ENCODE results near the gene HAL.

The HAL gene

GRCh38 chr12:95988506-95989275 is 7.5 kb downstream of the HAL start:
- Histone ChIP-seq H3K4me1 (ENCODE audit: control insufficient read depth in 2 of 2, insufficient read depth in 1 of 2, low read depth in 1 of 2, low read length in 2 of 2) (peaks cover 3% of the 10 kb centered on the region in 2 donors), H3K4me3 (ENCODE audit: low read length in 2 of 2) (no peak overlapping the region), H3K27me3 (ENCODE audit: control insufficient read depth in 3 of 3, insufficient read depth in 3 of 3, low read depth in 1 of 3, low read length in 3 of 3) (no peaks in the 10 kb centered on the region), H3K27ac (replicated peaks; ENCODE audit: low read length) (no peak overlapping the region), H2BK5ac (ENCODE audit: low read length) (no peak overlapping the region), H2BK120ac (ENCODE audit: low read depth, low read length) (no peak overlapping the region), H2AK5ac (ENCODE audit: low read depth, low read length) (no peak overlapping the region), H3K18ac (ENCODE audit: low read length) (no peak overlapping the region), H2BK15ac (ENCODE audit: low read length) (no peak overlapping the region), H3K4ac (ENCODE audit: low read length) (no peak overlapping the region), H4K8ac (ENCODE audit: low read depth, low read length) (no peak overlapping the region), H2AFZ (ENCODE audit: low read length) (no peak overlapping the region), H3K79me1 (ENCODE audit: low read depth, low read length) (no peaks in the 10 kb centered on the region), H3K9ac (ENCODE audit: low read depth, low read length, poor library complexity) (no peak overlapping the region), H3K14ac (ENCODE audit: low read length) (no peak overlapping the region), H3K9me3 (replicated peaks in 1 of 2; ENCODE audit: control insufficient read depth in 2 of 2, insufficient read depth in 1 of 2, low read depth in 1 of 2, low read length in 2 of 2) (no peaks in the 10 kb centered on the region), H3K36me3 (replicated peaks in 1 of 2; ENCODE audit: control insufficient read depth in 2 of 2, insufficient read depth in 2 of 2, low read length in 2 of 2) (no peaks in the 10 kb centered on the region), H3K23ac (ENCODE audit: low read depth, low read length, poor library complexity) (no peak overlapping the region), H3K4me2 (ENCODE audit: insufficient read depth, low read length, poor library complexity, severe bottlenecking) (no peak overlapping the region), H2BK12ac (ENCODE audit: low read length) (no peak overlapping the region), H4K91ac (ENCODE audit: low read depth, low read length, poor library complexity) (no peak overlapping the region)
- no peak for DNase-seq (ENCODE audit: low spot score)
- WGBS, 2 donors (ENCODE audit: extremely low coverage in 2 of 2, insufficient read length in 2 of 2, insufficient replicate concordance in 1 of 2) = no CpG with 5 or more reads among the region's 11 CpGs

GRCh38 chr12:95986635-95987570 is 9.2 kb downstream of the HAL start:
- DNase-seq (ENCODE audit: low spot score) = no peak
- no peak overlapping the region for H3K9ac ChIP-seq (ENCODE audit: low read depth, low read length, poor library complexity)
- H2BK5ac ChIP-seq (ENCODE audit: low read length) = no peak overlapping the region
- H2BK120ac ChIP-seq (ENCODE audit: low read depth, low read length) = no peak overlapping the region
- H2AK5ac ChIP-seq (ENCODE audit: low read depth, low read length) = no peak overlapping the region
- H4K91ac ChIP-seq (ENCODE audit: low read depth, low read length, poor library complexity) = no peak overlapping the region
- H2BK12ac ChIP-seq (ENCODE audit: low read length) = no peak overlapping the region
- WGBS, 2 donors (ENCODE audit: extremely low coverage in 2 of 2, insufficient read length in 2 of 2, insufficient replicate concordance in 1 of 2) = no CpG with 5 or more reads among the region's 14 CpGs
- no peak overlapping the region for H3K4me2 ChIP-seq (ENCODE audit: insufficient read depth, low read length, poor library complexity, severe bottlenecking)
- peak overlapping the region; percentile 46 for H2AFZ ChIP-seq (ENCODE audit: low read length)
- H3K36me3 ChIP-seq (replicated peaks in 1 of 2; ENCODE audit: control insufficient read depth in 2 of 2, insufficient read depth in 2 of 2, low read length in 2 of 2) = no peaks in the 10 kb centered on the region
- no peaks in the 10 kb centered on the region for H3K79me1 ChIP-seq (ENCODE audit: low read depth, low read length)
- H3K4me1 ChIP-seq (ENCODE audit: control insufficient read depth in 2 of 2, insufficient read depth in 1 of 2, low read depth in 1 of 2, low read length in 2 of 2) = peaks cover 3% of the 10 kb centered on the region in 2 donors
- no peaks in the 10 kb centered on the region for H3K9me3 ChIP-seq (replicated peaks in 1 of 2; ENCODE audit: control insufficient read depth in 2 of 2, insufficient read depth in 1 of 2, low read depth in 1 of 2, low read length in 2 of 2)
- no peak overlapping the region for H3K4me3 ChIP-seq (ENCODE audit: low read length in 2 of 2)
- H3K18ac ChIP-seq (ENCODE audit: low read length) = no peak overlapping the region
- H3K14ac ChIP-seq (ENCODE audit: low read length) = no peak overlapping the region
- no peak overlapping the region for H4K8ac ChIP-seq (ENCODE audit: low read depth, low read length)
- no peak overlapping the region for H3K27ac ChIP-seq (replicated peaks; ENCODE audit: low read length)
- no peak overlapping the region for H3K23ac ChIP-seq (ENCODE audit: low read depth, low read length, poor library complexity)
- H2BK15ac ChIP-seq (ENCODE audit: low read length) = no peak overlapping the region
- no peak overlapping the region for H3K4ac ChIP-seq (ENCODE audit: low read length)
- H3K27me3 ChIP-seq (ENCODE audit: control insufficient read depth in 3 of 3, insufficient read depth in 3 of 3, low read depth in 1 of 3, low read length in 3 of 3) = peaks cover 0 to under 1% (median 0%) of the 10 kb centered on the region in 3 experiments

- WGBS, 2 donors (ENCODE audit: extremely low coverage in 2 of 2, insufficient read length in 2 of 2, insufficient replicate concordance in 1 of 2) = no CpG with 5 or more reads among the region's 1 CpG
- Histone ChIP-seq H3K9ac (ENCODE audit: low read depth, low read length, poor library complexity) (no peak overlapping the region), H3K4me1 (ENCODE audit: control insufficient read depth in 2 of 2, insufficient read depth in 1 of 2, low read depth in 1 of 2, low read length in 2 of 2) (peaks cover 3% of the 10 kb centered on the region in 2 donors)
Observed at GRCh38 chr12:95984682-95985081, 11.5 kb downstream of the HAL start.

GRCh38 chr12:95982602-95983001 is 13.5 kb downstream of the HAL start:
- Histone ChIP-seq H4K8ac (ENCODE audit: low read depth, low read length) (no peak overlapping the region), H3K18ac (ENCODE audit: low read length) (no peak overlapping the region), H2BK120ac (ENCODE audit: low read depth, low read length) (no peak overlapping the region), H3K4me1 (ENCODE audit: control insufficient read depth in 2 of 2, insufficient read depth in 1 of 2, low read depth in 1 of 2, low read length in 2 of 2) (peaks cover 3% of the 10 kb centered on the region in 2 donors), H4K91ac (ENCODE audit: low read depth, low read length, poor library complexity) (no peak overlapping the region), H2BK15ac (ENCODE audit: low read length) (no peak overlapping the region), H2BK5ac (ENCODE audit: low read length) (no peak overlapping the region), H2AFZ (ENCODE audit: low read length) (no peak overlapping the region), H3K9me3 (replicated peaks in 1 of 2; ENCODE audit: control insufficient read depth in 2 of 2, insufficient read depth in 1 of 2, low read depth in 1 of 2, low read length in 2 of 2) (no peaks in the 10 kb centered on the region), H3K23ac (ENCODE audit: low read depth, low read length, poor library complexity) (no peak overlapping the region), H3K4me2 (ENCODE audit: insufficient read depth, low read length, poor library complexity, severe bottlenecking) (no peak overlapping the region), H3K9ac (ENCODE audit: low read depth, low read length, poor library complexity) (no peak overlapping the region), H3K27me3 (ENCODE audit: control insufficient read depth in 3 of 3, insufficient read depth in 3 of 3, low read depth in 1 of 3, low read length in 3 of 3) (peaks cover 0 to 3% (median 0%) of the 10 kb centered on the region in 3 experiments), H2AK5ac (ENCODE audit: low read depth, low read length) (no peak overlapping the region), H3K14ac (ENCODE audit: low read length) (no peak overlapping the region), H3K79me1 (ENCODE audit: low read depth, low read length) (no peaks in the 10 kb centered on the region), H2BK12ac (ENCODE audit: low read length) (no peak overlapping the region), H3K27ac (replicated peaks; ENCODE audit: low read length) (no peak overlapping the region), H3K4ac (ENCODE audit: low read length) (no peak overlapping the region), H3K36me3 (replicated peaks in 1 of 2; ENCODE audit: control insufficient read depth in 2 of 2, insufficient read depth in 2 of 2, low read length in 2 of 2) (no peaks in the 10 kb centered on the region), H3K4me3 (ENCODE audit: low read length in 2 of 2) (no peak overlapping the region)
- WGBS, 2 donors (ENCODE audit: extremely low coverage in 2 of 2, insufficient read length in 2 of 2, insufficient replicate concordance in 1 of 2) = no CpG with 5 or more reads among the region's 1 CpG
- no peak for DNase-seq (ENCODE audit: low spot score)

More at GRCh38 chr12:95984682-95985081, 11.5 kb downstream of the HAL start:
- H2AFZ ChIP-seq (ENCODE audit: low read length) = no peak overlapping the region
- H2BK120ac ChIP-seq (ENCODE audit: low read depth, low read length) = no peak overlapping the region
- no peak overlapping the region for H3K23ac ChIP-seq (ENCODE audit: low read depth, low read length, poor library complexity)
- H3K4ac ChIP-seq (ENCODE audit: low read length) = no peak overlapping the region
- H4K91ac ChIP-seq (ENCODE audit: low read depth, low read length, poor library complexity) = no peak overlapping the region
- no peaks in the 10 kb centered on the region for H3K36me3 ChIP-seq (replicated peaks in 1 of 2; ENCODE audit: control insufficient read depth in 2 of 2, insufficient read depth in 2 of 2, low read length in 2 of 2)
- H2BK5ac ChIP-seq (ENCODE audit: low read length) = no peak overlapping the region
- H3K79me1 ChIP-seq (ENCODE audit: low read depth, low read length) = no peaks in the 10 kb centered on the region
- H2AK5ac ChIP-seq (ENCODE audit: low read depth, low read length) = no peak overlapping the region
- H2BK12ac ChIP-seq (ENCODE audit: low read length) = no peak overlapping the region
- no peak overlapping the region for H3K18ac ChIP-seq (ENCODE audit: low read length)
- no peak overlapping the region for H3K27ac ChIP-seq (replicated peaks; ENCODE audit: low read length)
- no peak overlapping the region for H3K4me2 ChIP-seq (ENCODE audit: insufficient read depth, low read length, poor library complexity, severe bottlenecking)
- no peak for DNase-seq (ENCODE audit: low spot score)
- H3K4me3 ChIP-seq (ENCODE audit: low read length in 2 of 2) = no peak overlapping the region
- no peaks in the 10 kb centered on the region for H3K9me3 ChIP-seq (replicated peaks in 1 of 2; ENCODE audit: control insufficient read depth in 2 of 2, insufficient read depth in 1 of 2, low read depth in 1 of 2, low read length in 2 of 2)
- no peak overlapping the region for H4K8ac ChIP-seq (ENCODE audit: low read depth, low read length)
- H3K14ac ChIP-seq (ENCODE audit: low read length) = no peak overlapping the region
- no peak overlapping the region for H2BK15ac ChIP-seq (ENCODE audit: low read length)
- H3K27me3 ChIP-seq (ENCODE audit: control insufficient read depth in 3 of 3, insufficient read depth in 3 of 3, low read depth in 1 of 3, low read length in 3 of 3) = peaks cover 0 to 3% (median 0%) of the 10 kb centered on the region in 3 experiments

Data from neuronal stem cell (in vitro differentiated cells).